ENCODE measurements around the gene GAGE10.
"Not testable (repeated sequence)": the region's sequence is repeated elsewhere in the genome, so short reads cannot be mapped to it uniquely, and the experiment has no call there.

Gene GAGE10

GRCh38 chrX:49273181-49273727 is 30.2 kb upstream of the GAGE10 start:
- DNase-seq = peak; percentile 45
- in situ Hi-C loops (cut with MboI; ENCODE audit: low pct_unique_long_range_greater_than_20kb, low sequenced_read_pairs) = no loop called here

GRCh38 chrX:49276207-49276606 is 27.2 kb upstream of the GAGE10 start:
- in situ Hi-C loops (cut with MboI; ENCODE audit: low pct_unique_long_range_greater_than_20kb, low sequenced_read_pairs) = no loop called here
- DNase-seq = no peak

GRCh38 chrX:49276671-49277534 is 26.5 kb upstream of the GAGE10 start:
- in situ Hi-C loops (cut with MboI; ENCODE audit: low pct_unique_long_range_greater_than_20kb, low sequenced_read_pairs) = no loop called here

GRCh38 chrX:49277535-49277830 is 26.0 kb upstream of the GAGE10 start:
- no peak for DNase-seq
- in situ Hi-C loops (cut with MboI; ENCODE audit: low pct_unique_long_range_greater_than_20kb, low sequenced_read_pairs) = no loop called here

More at GRCh38 chrX:49276671-49277534, 26.5 kb upstream of the GAGE10 start:
- DNase-seq = no peak

- no peak for DNase-seq
- in situ Hi-C loops (cut with MboI; ENCODE audit: low pct_unique_long_range_greater_than_20kb, low sequenced_read_pairs) = no loop called here
Observed at GRCh38 chrX:49278081-49278480, 25.4 kb upstream of the GAGE10 start.

GRCh38 chrX:49282647-49283011 is 20.8 kb upstream of the GAGE10 start:
- no peak for DNase-seq
- in situ Hi-C loops (cut with MboI; ENCODE audit: low pct_unique_long_range_greater_than_20kb, low sequenced_read_pairs) = no loop called here

GRCh38 chrX:49284212-49284611 is 19.2 kb upstream of the GAGE10 start:
- no peak for DNase-seq
- in situ Hi-C loops (cut with MboI; ENCODE audit: low pct_unique_long_range_greater_than_20kb, low sequenced_read_pairs) = no loop called here

GRCh38 chrX:49286136-49286535 is 17.3 kb upstream of the GAGE10 start:
- DNase-seq = no peak
- in situ Hi-C loops (cut with MboI; ENCODE audit: low pct_unique_long_range_greater_than_20kb, low sequenced_read_pairs) = no loop called here

- in situ Hi-C loops (cut with MboI; ENCODE audit: low pct_unique_long_range_greater_than_20kb, low sequenced_read_pairs) = no loop called here
- DNase-seq = no peak
Observed at GRCh38 chrX:49286581-49286980, 16.9 kb upstream of the GAGE10 start.

GRCh38 chrX:49287665-49288064 is 15.8 kb upstream of the GAGE10 start:
- no peak for DNase-seq
- in situ Hi-C loops (cut with MboI; ENCODE audit: low pct_unique_long_range_greater_than_20kb, low sequenced_read_pairs) = no loop called here

- DNase-seq = no peak
- in situ Hi-C loops (cut with MboI; ENCODE audit: low pct_unique_long_range_greater_than_20kb, low sequenced_read_pairs) = no loop called here
Observed at GRCh38 chrX:49290215-49290614, 13.2 kb upstream of the GAGE10 start.

GRCh38 chrX:49291615-49292337 is 11.7 kb upstream of the GAGE10 start:
- in situ Hi-C loops (cut with MboI; ENCODE audit: low pct_unique_long_range_greater_than_20kb, low sequenced_read_pairs) = no loop called here
- DNase-seq = peak; percentile 75

GRCh38 chrX:49292400-49293362 is 10.8 kb upstream of the GAGE10 start:
- in situ Hi-C loops (cut with MboI; ENCODE audit: low pct_unique_long_range_greater_than_20kb, low sequenced_read_pairs) = no loop called here

GRCh38 chrX:49299293-49299692 is 4.2 kb upstream of the GAGE10 start:
- DNase-seq; in situ Hi-C loops (cut with MboI; ENCODE audit: low pct_unique_long_range_greater_than_20kb, low sequenced_read_pairs): not testable (repeated sequence)

More at GRCh38 chrX:49292400-49293362, 10.8 kb upstream of the GAGE10 start:
- no peak for DNase-seq

- in situ Hi-C loops (cut with MboI; ENCODE audit: low pct_unique_long_range_greater_than_20kb, low sequenced_read_pairs) = no loop called here
- DNase-seq = no peak
Observed at GRCh38 chrX:49300703-49301102, 2.7 kb upstream of the GAGE10 start.

GRCh38 chrX:49307775-49308174 is 4.3 kb downstream of the GAGE10 start:
- in situ Hi-C loops (cut with MboI; ENCODE audit: low pct_unique_long_range_greater_than_20kb, low sequenced_read_pairs); DNase-seq: not testable (repeated sequence)

GRCh38 chrX:49308604-49309269 is 5.3 kb downstream of the GAGE10 start:
- in situ Hi-C loops (cut with MboI; ENCODE audit: low pct_unique_long_range_greater_than_20kb, low sequenced_read_pairs) = no loop called here
- DNase-seq = peak; percentile 15

GRCh38 chrX:49309401-49309981 is 6.0 kb downstream of the GAGE10 start:
- peak; percentile 24 for DNase-seq
- in situ Hi-C loops (cut with MboI; ENCODE audit: low pct_unique_long_range_greater_than_20kb, low sequenced_read_pairs) = no loop called here

Data from KBM-7 (cell line).